ENCODE results near the gene SLC31A1. TPM values are rescaled to one million over a fixed set of nuclear protein-coding genes. Genes with fewer than 3 reads are reported as not detected.

The SLC31A1 gene
- total and polyA plus RNA-seq, 2 of the 13 experiments (the other 11 are each of a cell fraction or from before 2014, with no cell fraction given), result 62.9 to 70.0 TPM

DNA sequence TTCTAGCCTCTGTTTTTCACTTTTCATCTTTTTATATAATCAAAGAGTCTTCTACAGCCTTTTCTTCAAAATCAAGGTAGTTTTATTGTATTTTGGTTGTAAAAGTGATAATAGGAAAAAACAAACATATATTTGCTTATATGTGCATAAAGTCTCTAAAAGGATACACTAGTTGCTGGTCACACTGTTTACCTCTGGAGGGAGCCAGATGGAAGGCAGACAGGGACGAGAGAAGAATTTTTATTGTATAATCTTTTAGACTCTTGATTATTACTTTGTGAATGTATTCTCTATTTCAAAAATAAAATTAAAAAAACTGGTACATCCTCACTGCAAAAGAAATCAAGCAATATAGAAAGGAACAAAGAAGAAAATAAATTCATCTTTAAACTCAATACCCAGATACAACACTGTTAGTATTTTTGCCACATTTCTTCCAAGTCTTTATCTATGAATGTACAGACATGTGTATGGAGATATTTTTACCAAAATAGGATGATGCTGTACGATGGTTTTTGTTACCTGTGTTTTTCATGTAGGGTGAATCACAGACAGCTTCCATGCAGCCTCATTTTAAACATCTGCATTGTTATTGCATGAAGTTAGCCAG is 88.0 kb downstream of the SLC31A1 start (continued):
- TF ChIP-seq, protein P1, sequence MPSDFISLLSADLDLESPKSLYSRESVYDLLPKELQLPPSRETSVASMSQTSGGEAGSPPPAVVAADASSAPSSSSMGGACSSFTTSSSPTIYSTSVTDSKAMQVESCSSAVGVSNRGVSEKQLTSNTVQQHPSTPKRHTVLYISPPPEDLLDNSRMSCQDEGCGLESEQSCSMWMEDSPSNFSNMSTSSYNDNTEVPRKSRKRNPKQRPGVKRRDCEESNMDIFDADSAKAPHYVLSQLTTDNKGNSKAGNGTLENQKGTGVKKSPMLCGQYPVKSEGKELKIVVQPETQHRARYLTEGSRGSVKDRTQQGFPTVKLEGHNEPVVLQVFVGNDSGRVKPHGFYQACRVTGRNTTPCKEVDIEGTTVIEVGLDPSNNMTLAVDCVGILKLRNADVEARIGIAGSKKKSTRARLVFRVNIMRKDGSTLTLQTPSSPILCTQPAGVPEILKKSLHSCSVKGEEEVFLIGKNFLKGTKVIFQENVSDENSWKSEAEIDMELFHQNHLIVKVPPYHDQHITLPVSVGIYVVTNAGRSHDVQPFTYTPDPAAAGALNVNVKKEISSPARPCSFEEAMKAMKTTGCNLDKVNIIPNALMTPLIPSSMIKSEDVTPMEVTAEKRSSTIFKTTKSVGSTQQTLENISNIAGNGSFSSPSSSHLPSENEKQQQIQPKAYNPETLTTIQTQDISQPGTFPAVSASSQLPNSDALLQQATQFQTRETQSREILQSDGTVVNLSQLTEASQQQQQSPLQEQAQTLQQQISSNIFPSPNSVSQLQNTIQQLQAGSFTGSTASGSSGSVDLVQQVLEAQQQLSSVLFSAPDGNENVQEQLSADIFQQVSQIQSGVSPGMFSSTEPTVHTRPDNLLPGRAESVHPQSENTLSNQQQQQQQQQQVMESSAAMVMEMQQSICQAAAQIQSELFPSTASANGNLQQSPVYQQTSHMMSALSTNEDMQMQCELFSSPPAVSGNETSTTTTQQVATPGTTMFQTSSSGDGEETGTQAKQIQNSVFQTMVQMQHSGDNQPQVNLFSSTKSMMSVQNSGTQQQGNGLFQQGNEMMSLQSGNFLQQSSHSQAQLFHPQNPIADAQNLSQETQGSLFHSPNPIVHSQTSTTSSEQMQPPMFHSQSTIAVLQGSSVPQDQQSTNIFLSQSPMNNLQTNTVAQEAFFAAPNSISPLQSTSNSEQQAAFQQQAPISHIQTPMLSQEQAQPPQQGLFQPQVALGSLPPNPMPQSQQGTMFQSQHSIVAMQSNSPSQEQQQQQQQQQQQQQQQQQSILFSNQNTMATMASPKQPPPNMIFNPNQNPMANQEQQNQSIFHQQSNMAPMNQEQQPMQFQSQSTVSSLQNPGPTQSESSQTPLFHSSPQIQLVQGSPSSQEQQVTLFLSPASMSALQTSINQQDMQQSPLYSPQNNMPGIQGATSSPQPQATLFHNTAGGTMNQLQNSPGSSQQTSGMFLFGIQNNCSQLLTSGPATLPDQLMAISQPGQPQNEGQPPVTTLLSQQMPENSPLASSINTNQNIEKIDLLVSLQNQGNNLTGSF (CRISPR knock-in tag; IDR thresholded peaks at IDR 0.05), result no peak
- TF ChIP-seq SMC3 (IDR thresholded peaks at IDR 0.05; ENCODE audit: low read length) (peak; percentile 67), ZNF75D (CRISPR knock-in tag; IDR thresholded peaks at IDR 0.05; ENCODE audit: borderline replicate concordance) (no peak), ZNF577 (CRISPR knock-in tag; IDR thresholded peaks at IDR 0.05; ENCODE audit: borderline replicate concordance, low read depth) (no peak), ISL2 (CRISPR knock-in tag; IDR thresholded peaks at IDR 0.05) (no peak), ZNF205 (CRISPR knock-in tag; IDR thresholded peaks at IDR 0.05) (peak; percentile 63; the same call in 1 of the 2 replicates), ZNF850 (CRISPR knock-in tag; conservative IDR thresholded peaks at IDR 0.05) (no peak), ZNF879 (CRISPR knock-in tag; IDR thresholded peaks at IDR 0.05) (no peak), MXI1 (IDR thresholded peaks at IDR 0.05; ENCODE audit: borderline replicate concordance, low read depth, low read length) (no peak), ZNF234 (CRISPR knock-in tag; conservative IDR thresholded peaks at IDR 0.05) (no peak), GLI4 (CRISPR knock-in tag; IDR thresholded peaks at IDR 0.05; ENCODE audit: borderline replicate concordance) (no peak), ZNF788 (CRISPR knock-in tag; IDR thresholded peaks at IDR 0.05; ENCODE audit: borderline replicate concordance) (no peak), ZNF350 (CRISPR knock-in tag; IDR thresholded peaks at IDR 0.05; ENCODE audit: borderline replicate concordance, low read depth) (no peak), MED8 (CRISPR knock-in tag; IDR thresholded peaks at IDR 0.05; ENCODE audit: insufficient replicate concordance) (no peak), GZF1 (CRISPR knock-in tag; IDR thresholded peaks at IDR 0.05) (no peak)
- TF ChIP-seq, protein P2, sequence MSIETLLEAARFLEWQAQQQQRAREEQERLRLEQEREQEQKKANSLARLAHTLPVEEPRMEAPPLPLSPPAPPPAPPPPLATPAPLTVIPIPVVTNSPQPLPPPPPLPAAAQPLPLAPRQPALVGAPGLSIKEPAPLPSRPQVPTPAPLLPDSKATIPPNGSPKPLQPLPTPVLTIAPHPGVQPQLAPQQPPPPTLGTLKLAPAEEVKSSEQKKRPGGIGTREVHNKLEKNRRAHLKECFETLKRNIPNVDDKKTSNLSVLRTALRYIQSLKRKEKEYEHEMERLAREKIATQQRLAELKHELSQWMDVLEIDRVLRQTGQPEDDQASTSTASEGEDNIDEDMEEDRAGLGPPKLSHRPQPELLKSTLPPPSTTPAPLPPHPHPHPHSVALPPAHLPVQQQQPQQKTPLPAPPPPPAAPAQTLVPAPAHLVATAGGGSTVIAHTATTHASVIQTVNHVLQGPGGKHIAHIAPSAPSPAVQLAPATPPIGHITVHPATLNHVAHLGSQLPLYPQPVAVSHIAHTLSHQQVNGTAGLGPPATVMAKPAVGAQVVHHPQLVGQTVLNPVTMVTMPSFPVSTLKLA (IDR thresholded peaks at IDR 0.05), result no peak
- TF ChIP-seq, protein P3, sequence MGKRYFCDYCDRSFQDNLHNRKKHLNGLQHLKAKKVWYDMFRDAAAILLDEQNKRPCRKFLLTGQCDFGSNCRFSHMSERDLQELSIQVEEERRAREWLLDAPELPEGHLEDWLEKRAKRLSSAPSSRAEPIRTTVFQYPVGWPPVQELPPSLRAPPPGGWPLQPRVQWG (CRISPR knock-in tag; IDR thresholded peaks at IDR 0.05; ENCODE audit: borderline replicate concordance, low read depth), result no peak
- TF ChIP-seq, protein P4, sequence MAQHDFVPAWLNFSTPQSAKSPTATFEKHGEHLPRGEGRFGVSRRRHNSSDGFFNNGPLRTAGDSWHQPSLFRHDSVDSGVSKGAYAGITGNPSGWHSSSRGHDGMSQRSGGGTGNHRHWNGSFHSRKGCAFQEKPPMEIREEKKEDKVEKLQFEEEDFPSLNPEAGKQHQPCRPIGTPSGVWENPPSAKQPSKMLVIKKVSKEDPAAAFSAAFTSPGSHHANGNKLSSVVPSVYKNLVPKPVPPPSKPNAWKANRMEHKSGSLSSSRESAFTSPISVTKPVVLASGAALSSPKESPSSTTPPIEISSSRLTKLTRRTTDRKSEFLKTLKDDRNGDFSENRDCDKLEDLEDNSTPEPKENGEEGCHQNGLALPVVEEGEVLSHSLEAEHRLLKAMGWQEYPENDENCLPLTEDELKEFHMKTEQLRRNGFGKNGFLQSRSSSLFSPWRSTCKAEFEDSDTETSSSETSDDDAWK (CRISPR knock-in tag; IDR thresholded peaks at IDR 0.05), result no peak
- TF ChIP-seq, protein P5, sequence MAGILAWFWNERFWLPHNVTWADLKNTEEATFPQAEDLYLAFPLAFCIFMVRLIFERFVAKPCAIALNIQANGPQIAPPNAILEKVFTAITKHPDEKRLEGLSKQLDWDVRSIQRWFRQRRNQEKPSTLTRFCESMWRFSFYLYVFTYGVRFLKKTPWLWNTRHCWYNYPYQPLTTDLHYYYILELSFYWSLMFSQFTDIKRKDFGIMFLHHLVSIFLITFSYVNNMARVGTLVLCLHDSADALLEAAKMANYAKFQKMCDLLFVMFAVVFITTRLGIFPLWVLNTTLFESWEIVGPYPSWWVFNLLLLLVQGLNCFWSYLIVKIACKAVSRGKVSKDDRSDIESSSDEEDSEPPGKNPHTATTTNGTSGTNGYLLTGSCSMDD (CRISPR knock-in tag; IDR thresholded peaks at IDR 0.05), result no peak
- TF ChIP-seq, protein P6, sequence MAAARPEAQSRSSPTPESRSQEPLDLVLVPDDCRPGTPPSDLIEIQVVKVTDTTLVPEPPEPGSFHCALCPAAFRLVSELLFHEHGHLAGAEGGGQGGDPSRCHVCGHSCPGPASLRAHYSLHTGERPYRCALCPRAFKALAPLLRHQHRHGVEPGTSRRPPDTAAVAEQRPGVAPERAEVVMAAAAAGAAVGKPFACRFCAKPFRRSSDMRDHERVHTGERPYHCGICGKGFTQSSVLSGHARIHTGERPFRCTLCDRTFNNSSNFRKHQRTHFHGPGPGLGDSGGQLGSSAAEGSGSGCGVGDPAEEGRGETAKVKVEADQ (CRISPR knock-in tag; IDR thresholded peaks at IDR 0.05; ENCODE audit: borderline replicate concordance), result no peak

Measured in HepG2 (cell line).